ENCODE measurements around the gene SPO11. TPM values are rescaled to one million over a fixed set of nuclear protein-coding genes. Genes with fewer than 3 reads are reported as not detected.

The SPO11 gene
- total and polyA plus RNA-seq, 2 experiments from 2014 or later: not detected

DNA sequence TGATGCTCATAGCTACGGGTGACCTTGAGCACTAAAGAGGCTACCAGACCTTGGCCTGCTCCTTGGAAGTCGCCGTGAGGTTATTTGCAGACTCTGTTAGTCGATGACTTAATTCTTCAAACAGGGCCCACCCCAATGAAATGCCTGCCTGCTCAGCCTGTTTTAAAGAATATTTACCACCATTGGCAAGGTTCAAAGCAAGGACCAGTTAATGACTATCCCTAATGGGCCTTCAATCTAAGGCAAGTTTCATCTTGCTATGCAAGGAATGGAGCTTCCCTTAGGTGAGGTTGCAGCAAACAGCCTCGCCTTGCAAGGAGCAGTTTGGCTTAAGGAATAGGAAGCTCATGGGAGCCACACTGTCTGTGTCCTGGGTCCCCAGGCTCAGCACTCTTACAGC, 22.9 kb upstream of the SPO11 start:
- Mint-ChIP-seq H3K36me3 (ENCODE audit: low read depth) (no peaks in the 10 kb centered on the region), H3K27ac (no peak overlapping the region), H3K4me1 (no peaks in the 10 kb centered on the region), H3K27me3 (ENCODE audit: insufficient read depth, low read depth, poor library complexity) (peaks cover 7% of the 10 kb centered on the region), H3K4me3 (no peak overlapping the region), H3K9me3 (no peaks in the 10 kb centered on the region)
- ATAC-seq (no peak), DNase-seq (ENCODE audit: low spot score) (no peak)
- TF ChIP-seq EZH2 (IDR thresholded peaks at IDR 0.05; ENCODE audit: low read depth, unreplicated experiment): no peak
- no peak for TF ChIP-seq ZNF114 (CRISPR knock-in tag; IDR thresholded peaks at IDR 0.05)
- TF ChIP-seq JUNB (IDR thresholded peaks at IDR 0.05; ENCODE audit: unreplicated experiment): no peak
- no peak for TF ChIP-seq CREB1 (CRISPR knock-in tag; IDR thresholded peaks at IDR 0.05; ENCODE audit: low read depth)
- TF ChIP-seq POLR2AphosphoS5 (IDR thresholded peaks at IDR 0.05; ENCODE audit: low read depth): no peak
- TF ChIP-seq, protein P1, sequence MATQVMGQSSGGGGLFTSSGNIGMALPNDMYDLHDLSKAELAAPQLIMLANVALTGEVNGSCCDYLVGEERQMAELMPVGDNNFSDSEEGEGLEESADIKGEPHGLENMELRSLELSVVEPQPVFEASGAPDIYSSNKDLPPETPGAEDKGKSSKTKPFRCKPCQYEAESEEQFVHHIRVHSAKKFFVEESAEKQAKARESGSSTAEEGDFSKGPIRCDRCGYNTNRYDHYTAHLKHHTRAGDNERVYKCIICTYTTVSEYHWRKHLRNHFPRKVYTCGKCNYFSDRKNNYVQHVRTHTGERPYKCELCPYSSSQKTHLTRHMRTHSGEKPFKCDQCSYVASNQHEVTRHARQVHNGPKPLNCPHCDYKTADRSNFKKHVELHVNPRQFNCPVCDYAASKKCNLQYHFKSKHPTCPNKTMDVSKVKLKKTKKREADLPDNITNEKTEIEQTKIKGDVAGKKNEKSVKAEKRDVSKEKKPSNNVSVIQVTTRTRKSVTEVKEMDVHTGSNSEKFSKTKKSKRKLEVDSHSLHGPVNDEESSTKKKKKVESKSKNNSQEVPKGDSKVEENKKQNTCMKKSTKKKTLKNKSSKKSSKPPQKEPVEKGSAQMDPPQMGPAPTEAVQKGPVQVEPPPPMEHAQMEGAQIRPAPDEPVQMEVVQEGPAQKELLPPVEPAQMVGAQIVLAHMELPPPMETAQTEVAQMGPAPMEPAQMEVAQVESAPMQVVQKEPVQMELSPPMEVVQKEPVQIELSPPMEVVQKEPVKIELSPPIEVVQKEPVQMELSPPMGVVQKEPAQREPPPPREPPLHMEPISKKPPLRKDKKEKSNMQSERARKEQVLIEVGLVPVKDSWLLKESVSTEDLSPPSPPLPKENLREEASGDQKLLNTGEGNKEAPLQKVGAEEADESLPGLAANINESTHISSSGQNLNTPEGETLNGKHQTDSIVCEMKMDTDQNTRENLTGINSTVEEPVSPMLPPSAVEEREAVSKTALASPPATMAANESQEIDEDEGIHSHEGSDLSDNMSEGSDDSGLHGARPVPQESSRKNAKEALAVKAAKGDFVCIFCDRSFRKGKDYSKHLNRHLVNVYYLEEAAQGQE (IDR thresholded peaks at IDR 0.05; ENCODE audit: unreplicated experiment): no peak
- TF ChIP-seq, protein P2, sequence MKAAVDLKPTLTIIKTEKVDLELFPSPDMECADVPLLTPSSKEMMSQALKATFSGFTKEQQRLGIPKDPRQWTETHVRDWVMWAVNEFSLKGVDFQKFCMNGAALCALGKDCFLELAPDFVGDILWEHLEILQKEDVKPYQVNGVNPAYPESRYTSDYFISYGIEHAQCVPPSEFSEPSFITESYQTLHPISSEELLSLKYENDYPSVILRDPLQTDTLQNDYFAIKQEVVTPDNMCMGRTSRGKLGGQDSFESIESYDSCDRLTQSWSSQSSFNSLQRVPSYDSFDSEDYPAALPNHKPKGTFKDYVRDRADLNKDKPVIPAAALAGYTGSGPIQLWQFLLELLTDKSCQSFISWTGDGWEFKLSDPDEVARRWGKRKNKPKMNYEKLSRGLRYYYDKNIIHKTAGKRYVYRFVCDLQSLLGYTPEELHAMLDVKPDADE (IDR thresholded peaks at IDR 0.05): no peak
- TF ChIP-seq EZH2phosphoT487 (IDR thresholded peaks at IDR 0.05; ENCODE audit: unreplicated experiment): no peak
- no peak for TF ChIP-seq STAT1 (IDR thresholded peaks at IDR 0.05; ENCODE audit: unreplicated experiment)
- TF ChIP-seq, protein P3, sequence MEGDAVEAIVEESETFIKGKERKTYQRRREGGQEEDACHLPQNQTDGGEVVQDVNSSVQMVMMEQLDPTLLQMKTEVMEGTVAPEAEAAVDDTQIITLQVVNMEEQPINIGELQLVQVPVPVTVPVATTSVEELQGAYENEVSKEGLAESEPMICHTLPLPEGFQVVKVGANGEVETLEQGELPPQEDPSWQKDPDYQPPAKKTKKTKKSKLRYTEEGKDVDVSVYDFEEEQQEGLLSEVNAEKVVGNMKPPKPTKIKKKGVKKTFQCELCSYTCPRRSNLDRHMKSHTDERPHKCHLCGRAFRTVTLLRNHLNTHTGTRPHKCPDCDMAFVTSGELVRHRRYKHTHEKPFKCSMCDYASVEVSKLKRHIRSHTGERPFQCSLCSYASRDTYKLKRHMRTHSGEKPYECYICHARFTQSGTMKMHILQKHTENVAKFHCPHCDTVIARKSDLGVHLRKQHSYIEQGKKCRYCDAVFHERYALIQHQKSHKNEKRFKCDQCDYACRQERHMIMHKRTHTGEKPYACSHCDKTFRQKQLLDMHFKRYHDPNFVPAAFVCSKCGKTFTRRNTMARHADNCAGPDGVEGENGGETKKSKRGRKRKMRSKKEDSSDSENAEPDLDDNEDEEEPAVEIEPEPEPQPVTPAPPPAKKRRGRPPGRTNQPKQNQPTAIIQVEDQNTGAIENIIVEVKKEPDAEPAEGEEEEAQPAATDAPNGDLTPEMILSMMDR (conservative IDR thresholded peaks at IDR 0.05; ENCODE audit: low read depth in 2 of 2): no peak
- TF ChIP-seq, protein P4, sequence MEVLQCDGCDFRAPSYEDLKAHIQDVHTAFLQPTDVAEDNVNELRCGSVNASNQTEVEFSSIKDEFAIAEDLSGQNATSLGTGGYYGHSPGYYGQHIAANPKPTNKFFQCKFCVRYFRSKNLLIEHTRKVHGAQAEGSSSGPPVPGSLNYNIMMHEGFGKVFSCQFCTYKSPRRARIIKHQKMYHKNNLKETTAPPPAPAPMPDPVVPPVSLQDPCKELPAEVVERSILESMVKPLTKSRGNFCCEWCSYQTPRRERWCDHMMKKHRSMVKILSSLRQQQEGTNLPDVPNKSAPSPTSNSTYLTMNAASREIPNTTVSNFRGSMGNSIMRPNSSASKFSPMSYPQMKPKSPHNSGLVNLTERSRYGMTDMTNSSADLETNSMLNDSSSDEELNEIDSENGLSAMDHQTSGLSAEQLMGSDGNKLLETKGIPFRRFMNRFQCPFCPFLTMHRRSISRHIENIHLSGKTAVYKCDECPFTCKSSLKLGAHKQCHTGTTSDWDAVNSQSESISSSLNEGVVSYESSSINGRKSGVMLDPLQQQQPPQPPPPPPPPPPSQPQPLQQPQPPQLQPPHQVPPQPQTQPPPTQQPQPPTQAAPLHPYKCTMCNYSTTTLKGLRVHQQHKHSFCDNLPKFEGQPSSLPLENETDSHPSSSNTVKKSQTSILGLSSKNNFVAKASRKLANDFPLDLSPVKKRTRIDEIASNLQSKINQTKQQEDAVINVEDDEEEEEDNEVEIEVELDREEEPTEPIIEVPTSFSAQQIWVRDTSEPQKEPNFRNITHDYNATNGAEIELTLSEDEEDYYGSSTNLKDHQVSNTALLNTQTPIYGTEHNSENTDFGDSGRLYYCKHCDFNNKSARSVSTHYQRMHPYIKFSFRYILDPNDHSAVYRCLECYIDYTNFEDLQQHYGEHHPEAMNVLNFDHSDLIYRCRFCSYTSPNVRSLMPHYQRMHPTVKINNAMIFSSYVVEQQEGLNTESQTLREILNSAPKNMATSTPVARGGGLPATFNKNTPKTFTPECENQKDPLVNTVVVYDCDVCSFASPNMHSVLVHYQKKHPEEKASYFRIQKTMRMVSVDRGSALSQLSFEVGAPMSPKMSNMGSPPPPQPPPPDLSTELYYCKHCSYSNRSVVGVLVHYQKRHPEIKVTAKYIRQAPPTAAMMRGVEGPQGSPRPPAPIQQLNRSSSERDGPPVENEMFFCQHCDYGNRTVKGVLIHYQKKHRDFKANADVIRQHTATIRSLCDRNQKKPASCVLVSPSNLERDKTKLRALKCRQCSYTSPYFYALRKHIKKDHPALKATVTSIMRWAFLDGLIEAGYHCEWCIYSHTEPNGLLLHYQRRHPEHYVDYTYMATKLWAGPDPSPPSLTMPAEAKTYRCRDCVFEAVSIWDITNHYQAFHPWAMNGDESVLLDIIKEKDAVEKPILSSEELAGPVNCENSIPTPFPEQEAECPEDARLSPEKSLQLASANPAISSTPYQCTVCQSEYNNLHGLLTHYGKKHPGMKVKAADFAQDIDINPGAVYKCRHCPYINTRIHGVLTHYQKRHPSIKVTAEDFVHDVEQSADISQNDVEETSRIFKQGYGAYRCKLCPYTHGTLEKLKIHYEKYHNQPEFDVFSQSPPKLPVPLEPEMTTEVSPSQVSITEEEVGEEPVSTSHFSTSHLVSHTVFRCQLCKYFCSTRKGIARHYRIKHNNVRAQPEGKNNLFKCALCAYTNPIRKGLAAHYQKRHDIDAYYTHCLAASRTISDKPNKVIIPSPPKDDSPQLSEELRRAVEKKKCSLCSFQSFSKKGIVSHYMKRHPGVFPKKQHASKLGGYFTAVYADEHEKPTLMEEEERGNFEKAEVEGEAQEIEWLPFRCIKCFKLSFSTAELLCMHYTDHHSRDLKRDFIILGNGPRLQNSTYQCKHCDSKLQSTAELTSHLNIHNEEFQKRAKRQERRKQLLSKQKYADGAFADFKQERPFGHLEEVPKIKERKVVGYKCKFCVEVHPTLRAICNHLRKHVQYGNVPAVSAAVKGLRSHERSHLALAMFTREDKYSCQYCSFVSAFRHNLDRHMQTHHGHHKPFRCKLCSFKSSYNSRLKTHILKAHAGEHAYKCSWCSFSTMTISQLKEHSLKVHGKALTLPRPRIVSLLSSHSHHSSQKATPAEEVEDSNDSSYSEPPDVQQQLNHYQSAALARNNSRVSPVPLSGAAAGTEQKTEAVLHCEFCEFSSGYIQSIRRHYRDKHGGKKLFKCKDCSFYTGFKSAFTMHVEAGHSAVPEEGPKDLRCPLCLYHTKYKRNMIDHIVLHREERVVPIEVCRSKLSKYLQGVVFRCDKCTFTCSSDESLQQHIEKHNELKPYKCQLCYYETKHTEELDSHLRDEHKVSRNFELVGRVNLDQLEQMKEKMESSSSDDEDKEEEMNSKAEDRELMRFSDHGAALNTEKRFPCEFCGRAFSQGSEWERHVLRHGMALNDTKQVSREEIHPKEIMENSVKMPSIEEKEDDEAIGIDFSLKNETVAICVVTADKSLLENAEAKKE (CRISPR knock-in tag; IDR thresholded peaks at IDR 0.05): no peak
- no peak for TF ChIP-seq ZNF331 (CRISPR knock-in tag; IDR thresholded peaks at IDR 0.05; ENCODE audit: low read depth)
- no peak for TF ChIP-seq NANOG (IDR thresholded peaks at IDR 0.05; ENCODE audit: borderline replicate concordance)
- H3K27ac ChIP-seq (ENCODE audit: low read depth): no peak overlapping the region
- H3K4me2 ChIP-seq: no peak overlapping the region
- H3K4me1 ChIP-seq (ENCODE audit: insufficient read depth): no peaks in the 10 kb centered on the region
- H3K36me3 ChIP-seq (ENCODE audit: insufficient read depth): no peaks in the 10 kb centered on the region
- no peaks in the 10 kb centered on the region for H3K9me2 ChIP-seq (ENCODE audit: insufficient read depth)
- H2AFZ ChIP-seq: no peak overlapping the region
- no peaks in the 10 kb centered on the region for H3K27me3 ChIP-seq (ENCODE audit: insufficient read depth)
- H4K20me1 ChIP-seq (replicated peaks; ENCODE audit: insufficient read depth): no peaks in the 10 kb centered on the region
- no peak overlapping the region for H3K4me3 ChIP-seq
- H3K79me2 ChIP-seq (replicated peaks; ENCODE audit: insufficient read depth): no peaks in the 10 kb centered on the region
- no peaks in the 10 kb centered on the region for H3F3A ChIP-seq (replicated peaks; ENCODE audit: low read depth)

All from GM23338 (cell line).